Dermis lymphatic vessel endothelial cell (primary cell): ENCODE results near the gene CMTM3. TPM values are rescaled to one million over a fixed set of nuclear protein-coding genes. Genes with fewer than 3 reads are reported as not detected.

Experiments
- total RNA-seq: library from RNA; depleted of rRNA; stranded (reverse); fragments of >200 nt; gene quantifications from 2 replicates; pipeline ENCODE4 v1.2.1, GENCODE V29; 2014

The CMTM3 gene
- total RNA-seq, result 22.8 and 35.8 TPM in 2 replicates

GRCh38 chr16:66604376-66605176, at the start of gene CMTM3:
Gene CMTM3, plus strand, starts transcription at chr16:66604704. Its CDS starts 102 bp downstream, at chr16:66604806.

GRCh38 chr16:66566051-66566901, 38.2 kb upstream of the CMTM3 start, which contains the start of gene CMTM1:
Gene CMTM1, plus strand, starts transcription at chr16:66566439. Its CDS starts 75 bp downstream, at chr16:66566514.

GRCh38 chr16:66578651-66579531, 25.6 kb upstream of the CMTM3 start, which contains the start of gene CMTM2:
Gene CMTM2, plus strand, starts transcription at chr16:66579463. Its CDS starts 145 bp downstream, at chr16:66579608.

Other genes starting within 250 kb of the CMTM3 start
- 325 and 335 TPM in 2 replicates for gene CDH5, start 238.0 kb upstream of the CMTM3 start, total RNA-seq
- gene BEAN1, start 177.4 kb upstream of the CMTM3 start, total RNA-seq, result 0.11 and 0.43 TPM in 2 replicates
- gene TK2, start 54.6 kb upstream of the CMTM3 start, total RNA-seq, result 32.4 and 36.3 TPM in 2 replicates
- 50.7 and 66.7 TPM in 2 replicates for gene CKLF, start 52.1 kb upstream of the CMTM3 start, total RNA-seq
- 1.8 and 2.1 TPM in 2 replicates for gene CMTM1, start 38.3 kb upstream of the CMTM3 start, total RNA-seq
- not detected in 2 replicates for gene CMTM2, start 25.2 kb upstream of the CMTM3 start, total RNA-seq
- 9.8 and 10.0 TPM in 2 replicates for gene CMTM4, start 92.0 kb downstream of the CMTM3 start, total RNA-seq
- 118 and 132 TPM in 2 replicates for gene DYNC1LI2, start 146.9 kb downstream of the CMTM3 start, total RNA-seq
- gene TERB1, start 196.9 kb downstream of the CMTM3 start, total RNA-seq, result under 0.01 and 0.09 TPM in 2 replicates
- 37.6 and 50.2 TPM in 2 replicates for gene NAE1, start 226.3 kb downstream of the CMTM3 start, total RNA-seq
- gene CA7, start 239.7 kb downstream of the CMTM3 start, total RNA-seq, result not detected in 2 replicates